GM12892 (cell line): ENCODE results near the gene FAM83D.

Experiments used
- POLR2A ChIP-seq: IDR thresholded peaks from 2 replicates; pipeline ENCODE4 v1.6.1; 2011; ENCODE audit warnings: low read depth, low read length, control low read depth
- POLR2AphosphoS5 ChIP-seq: IDR thresholded peaks from 2 replicates; pipeline ENCODE4 v1.6.1; 2011; ENCODE audit warnings: low read depth, low read length, control low read depth

DNA sequence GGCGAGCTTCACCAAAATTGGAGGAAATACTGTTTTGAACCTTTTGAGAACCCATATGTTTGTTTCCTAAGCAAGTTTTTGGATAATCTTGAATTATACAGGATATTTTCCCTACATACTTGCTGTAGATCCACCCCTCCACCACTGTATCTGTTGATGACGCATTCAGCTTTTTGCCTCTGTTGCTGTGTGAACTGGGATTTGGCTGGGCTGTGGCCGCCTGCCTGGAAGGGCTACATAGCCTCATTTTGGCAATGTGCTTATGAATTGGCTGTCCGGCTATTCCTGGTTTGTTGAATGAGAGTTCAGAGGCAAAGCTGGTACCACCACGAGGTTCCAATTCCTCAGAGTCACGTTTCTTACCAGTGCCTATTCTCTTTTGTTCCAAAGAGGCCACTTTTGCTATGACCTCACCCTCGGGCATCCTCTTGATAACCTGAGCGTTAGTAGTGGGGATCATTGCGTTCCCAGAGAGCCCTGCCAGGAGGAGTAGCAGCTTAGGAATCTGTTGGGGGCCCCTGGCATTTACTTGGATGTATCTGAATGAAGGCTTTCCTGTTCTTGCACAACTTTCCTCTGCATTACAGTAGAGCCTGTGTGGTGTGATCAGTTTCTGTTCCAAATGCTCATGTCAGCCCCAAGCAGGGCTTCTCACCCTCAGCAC, 6.4 kb downstream of the FAM83D start:
- TF ChIP-seq POLR2AphosphoS5 = no peak
- TF ChIP-seq POLR2A = no peak
